ENCODE data around the gene ABHD12. TPM values are rescaled to one million over a fixed set of nuclear protein-coding genes. Genes with fewer than 3 reads are reported as not detected.
A peak's percentile ranks its signal among the peaks of the same experiment; 100 is the strongest.

Gene ABHD12
- total RNA-seq, 1 donor from 2014 or later: 42.9 TPM

- TF ChIP-seq, protein P1, sequence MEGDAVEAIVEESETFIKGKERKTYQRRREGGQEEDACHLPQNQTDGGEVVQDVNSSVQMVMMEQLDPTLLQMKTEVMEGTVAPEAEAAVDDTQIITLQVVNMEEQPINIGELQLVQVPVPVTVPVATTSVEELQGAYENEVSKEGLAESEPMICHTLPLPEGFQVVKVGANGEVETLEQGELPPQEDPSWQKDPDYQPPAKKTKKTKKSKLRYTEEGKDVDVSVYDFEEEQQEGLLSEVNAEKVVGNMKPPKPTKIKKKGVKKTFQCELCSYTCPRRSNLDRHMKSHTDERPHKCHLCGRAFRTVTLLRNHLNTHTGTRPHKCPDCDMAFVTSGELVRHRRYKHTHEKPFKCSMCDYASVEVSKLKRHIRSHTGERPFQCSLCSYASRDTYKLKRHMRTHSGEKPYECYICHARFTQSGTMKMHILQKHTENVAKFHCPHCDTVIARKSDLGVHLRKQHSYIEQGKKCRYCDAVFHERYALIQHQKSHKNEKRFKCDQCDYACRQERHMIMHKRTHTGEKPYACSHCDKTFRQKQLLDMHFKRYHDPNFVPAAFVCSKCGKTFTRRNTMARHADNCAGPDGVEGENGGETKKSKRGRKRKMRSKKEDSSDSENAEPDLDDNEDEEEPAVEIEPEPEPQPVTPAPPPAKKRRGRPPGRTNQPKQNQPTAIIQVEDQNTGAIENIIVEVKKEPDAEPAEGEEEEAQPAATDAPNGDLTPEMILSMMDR (IDR thresholded peaks at IDR 0.05): no peak
- peaks cover 7% of the 10 kb centered on the region for H3K4me1 Mint-ChIP-seq (ENCODE audit: unreplicated experiment)
- no peaks in the 10 kb centered on the region for H3K27me3 Mint-ChIP-seq (ENCODE audit: unreplicated experiment)
- H3K27ac Mint-ChIP-seq (ENCODE audit: unreplicated experiment): no peak overlapping the region
- DNase-seq (ENCODE audit: extremely low spot score, unreplicated experiment): no peak
- H3K4me3 Mint-ChIP-seq (ENCODE audit: unreplicated experiment): no peak overlapping the region
- H3K9me3 Mint-ChIP-seq (ENCODE audit: unreplicated experiment): no peaks in the 10 kb centered on the region
- peaks cover 4% of the 10 kb centered on the region for H3K36me3 Mint-ChIP-seq (ENCODE audit: unreplicated experiment)
Measured at GRCh38 chr20:25317351-25318075, 73.1 kb downstream of the ABHD12 start.

GRCh38 chr20:25316506-25317190 is 74.0 kb downstream of the ABHD12 start:
- H3K4me3 Mint-ChIP-seq (ENCODE audit: unreplicated experiment): no peak overlapping the region
- peaks cover 12% of the 10 kb centered on the region for H3K4me1 Mint-ChIP-seq (ENCODE audit: unreplicated experiment)
- H3K27me3 Mint-ChIP-seq (ENCODE audit: unreplicated experiment): no peaks in the 10 kb centered on the region
- no peaks in the 10 kb centered on the region for H3K9me3 Mint-ChIP-seq (ENCODE audit: unreplicated experiment)
- no peak for DNase-seq (ENCODE audit: extremely low spot score, unreplicated experiment)
- H3K27ac Mint-ChIP-seq (ENCODE audit: unreplicated experiment): no peak overlapping the region
- H3K36me3 Mint-ChIP-seq (ENCODE audit: unreplicated experiment): peaks cover 1% of the 10 kb centered on the region
- TF ChIP-seq, protein P1 (IDR thresholded peaks at IDR 0.05): no peak

GRCh38 chr20:25315418-25316210 is 75.0 kb downstream of the ABHD12 start:
- Mint-ChIP-seq H3K4me3 (ENCODE audit: unreplicated experiment) (no peak overlapping the region), H3K27ac (ENCODE audit: unreplicated experiment) (peak overlapping the region; percentile 47), H3K27me3 (ENCODE audit: unreplicated experiment) (no peaks in the 10 kb centered on the region), H3K36me3 (ENCODE audit: unreplicated experiment) (peaks cover 1% of the 10 kb centered on the region), H3K4me1 (ENCODE audit: unreplicated experiment) (peaks cover 22% of the 10 kb centered on the region), H3K9me3 (ENCODE audit: unreplicated experiment) (no peaks in the 10 kb centered on the region)
- TF ChIP-seq, protein P1 (IDR thresholded peaks at IDR 0.05): no peak
- DNase-seq (ENCODE audit: extremely low spot score, unreplicated experiment): no peak

- H3K4me3 Mint-ChIP-seq (ENCODE audit: unreplicated experiment): no peak overlapping the region
- H3K4me1 Mint-ChIP-seq (ENCODE audit: unreplicated experiment): peaks cover 31% of the 10 kb centered on the region
- H3K27ac Mint-ChIP-seq (ENCODE audit: unreplicated experiment): no peak overlapping the region
- no peaks in the 10 kb centered on the region for H3K9me3 Mint-ChIP-seq (ENCODE audit: unreplicated experiment)
- no peaks in the 10 kb centered on the region for H3K27me3 Mint-ChIP-seq (ENCODE audit: unreplicated experiment)
- TF ChIP-seq, protein P1 (IDR thresholded peaks at IDR 0.05): peak; percentile 20
- H3K36me3 Mint-ChIP-seq (ENCODE audit: unreplicated experiment): peaks cover 1% of the 10 kb centered on the region
- DNase-seq (ENCODE audit: extremely low spot score, unreplicated experiment): no peak
Measured at GRCh38 chr20:25314497-25315417, 75.9 kb downstream of the ABHD12 start.
